ENCODE results near the gene RSPRY1.

Gene RSPRY1

DNA sequence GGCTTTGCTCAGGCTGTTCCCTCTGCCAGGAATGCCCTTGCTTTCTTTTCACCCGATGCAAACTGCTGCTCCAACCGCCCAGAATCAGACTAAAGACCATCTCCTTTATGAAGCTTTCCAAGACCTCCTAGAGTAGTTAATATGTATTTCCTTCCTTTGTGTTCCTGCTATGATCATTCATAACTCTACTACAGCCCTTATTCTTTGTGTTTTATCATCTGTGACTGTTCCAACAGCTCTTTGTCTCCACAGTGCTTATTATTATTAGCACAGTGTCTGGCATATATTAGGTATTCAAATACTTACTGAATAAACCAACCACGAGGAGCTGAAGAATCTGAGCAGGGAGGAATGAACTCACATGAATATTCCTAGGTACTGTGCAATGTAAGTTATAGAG is 7.9 kb upstream of the RSPRY1 start:
- DNase-seq (ENCODE audit: insufficient read length, low spot score) (no peak), FAIRE-seq (no peak)
- TF ChIP-seq, protein P1, sequence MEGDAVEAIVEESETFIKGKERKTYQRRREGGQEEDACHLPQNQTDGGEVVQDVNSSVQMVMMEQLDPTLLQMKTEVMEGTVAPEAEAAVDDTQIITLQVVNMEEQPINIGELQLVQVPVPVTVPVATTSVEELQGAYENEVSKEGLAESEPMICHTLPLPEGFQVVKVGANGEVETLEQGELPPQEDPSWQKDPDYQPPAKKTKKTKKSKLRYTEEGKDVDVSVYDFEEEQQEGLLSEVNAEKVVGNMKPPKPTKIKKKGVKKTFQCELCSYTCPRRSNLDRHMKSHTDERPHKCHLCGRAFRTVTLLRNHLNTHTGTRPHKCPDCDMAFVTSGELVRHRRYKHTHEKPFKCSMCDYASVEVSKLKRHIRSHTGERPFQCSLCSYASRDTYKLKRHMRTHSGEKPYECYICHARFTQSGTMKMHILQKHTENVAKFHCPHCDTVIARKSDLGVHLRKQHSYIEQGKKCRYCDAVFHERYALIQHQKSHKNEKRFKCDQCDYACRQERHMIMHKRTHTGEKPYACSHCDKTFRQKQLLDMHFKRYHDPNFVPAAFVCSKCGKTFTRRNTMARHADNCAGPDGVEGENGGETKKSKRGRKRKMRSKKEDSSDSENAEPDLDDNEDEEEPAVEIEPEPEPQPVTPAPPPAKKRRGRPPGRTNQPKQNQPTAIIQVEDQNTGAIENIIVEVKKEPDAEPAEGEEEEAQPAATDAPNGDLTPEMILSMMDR (IDR thresholded peaks at IDR 0.05; ENCODE audit: insufficient read depth, missing control alignments), result no peak

DNA sequence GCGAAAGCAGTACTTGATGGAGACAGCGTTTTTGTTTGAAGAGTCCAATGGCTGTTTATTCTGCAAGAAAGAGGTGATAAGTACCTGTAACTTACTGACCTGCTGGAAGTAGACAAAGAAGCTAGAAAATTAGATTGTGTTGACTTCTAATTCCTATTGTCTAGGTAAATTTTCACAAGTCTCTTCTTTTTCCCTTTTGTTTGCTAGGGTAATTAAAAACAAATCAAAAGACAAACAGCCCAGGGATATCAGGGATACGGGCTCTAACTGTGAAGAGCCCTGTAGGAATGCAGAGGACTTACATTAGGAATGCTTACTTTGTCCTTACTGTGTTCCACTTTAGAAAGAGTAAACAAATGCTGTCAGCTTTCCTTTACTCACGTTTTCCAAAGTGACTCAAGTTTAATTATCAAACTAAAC is 7.3 kb upstream of the RSPRY1 start:
- TF ChIP-seq, protein P1 (IDR thresholded peaks at IDR 0.05; ENCODE audit: insufficient read depth, missing control alignments), result no peak
- DNase-seq (ENCODE audit: insufficient read length, low spot score) (no peak), FAIRE-seq (no peak)

DNA sequence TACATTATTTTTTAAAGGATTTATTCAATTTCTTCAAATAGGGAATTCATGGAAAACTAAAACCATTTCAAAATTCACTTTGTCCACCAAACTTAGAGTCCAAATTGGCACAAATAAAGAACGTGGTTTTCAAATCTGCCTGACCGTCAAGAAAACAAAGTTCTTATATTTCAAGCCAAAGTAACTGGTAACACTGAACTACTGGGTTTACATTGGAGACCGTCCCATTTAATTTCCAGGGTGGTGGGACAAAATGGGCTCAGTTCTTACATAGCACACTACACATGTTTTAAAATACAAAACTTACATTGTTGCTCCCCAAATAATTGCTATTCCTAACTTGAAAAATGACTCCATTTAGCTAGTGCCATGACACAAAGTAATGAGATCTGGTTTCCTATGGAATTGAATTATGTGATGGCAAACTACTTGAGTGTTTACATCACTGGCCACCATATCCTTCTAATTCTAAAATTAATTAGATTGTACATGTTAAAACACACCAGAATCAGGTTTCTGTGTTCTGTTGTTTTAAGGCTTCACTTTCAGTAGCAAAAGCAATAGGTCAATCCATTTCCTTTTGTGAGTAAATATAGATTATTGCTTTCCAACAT is 6.8 kb upstream of the RSPRY1 start:
- FAIRE-seq (no peak), DNase-seq (ENCODE audit: insufficient read length, low spot score) (no peak)
- TF ChIP-seq, protein P1 (IDR thresholded peaks at IDR 0.05; ENCODE audit: insufficient read depth, missing control alignments), result no peak

DNA sequence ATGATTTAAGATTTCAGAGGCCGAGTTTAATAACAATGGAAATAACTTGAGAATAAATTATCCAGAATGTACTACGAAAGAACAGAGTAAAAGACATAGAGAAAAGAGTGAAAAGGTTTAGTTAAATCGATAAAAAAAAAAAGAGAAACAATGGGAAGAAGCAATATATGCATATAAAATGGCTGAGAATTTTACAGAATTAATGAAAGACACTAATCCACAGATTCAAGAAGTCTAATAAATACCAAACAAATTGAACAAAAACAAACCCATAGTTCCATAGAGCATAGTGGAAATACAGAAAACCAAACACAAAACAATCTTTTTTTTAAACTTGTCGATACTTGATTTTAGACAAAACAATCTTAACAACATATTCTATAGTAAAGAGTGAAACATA is 2.0 kb upstream of the RSPRY1 start:
- TF ChIP-seq, protein P1 (IDR thresholded peaks at IDR 0.05; ENCODE audit: insufficient read depth, missing control alignments), result no peak
- no peak for DNase-seq (ENCODE audit: insufficient read length, low spot score)
- FAIRE-seq, result no peak

DNA sequence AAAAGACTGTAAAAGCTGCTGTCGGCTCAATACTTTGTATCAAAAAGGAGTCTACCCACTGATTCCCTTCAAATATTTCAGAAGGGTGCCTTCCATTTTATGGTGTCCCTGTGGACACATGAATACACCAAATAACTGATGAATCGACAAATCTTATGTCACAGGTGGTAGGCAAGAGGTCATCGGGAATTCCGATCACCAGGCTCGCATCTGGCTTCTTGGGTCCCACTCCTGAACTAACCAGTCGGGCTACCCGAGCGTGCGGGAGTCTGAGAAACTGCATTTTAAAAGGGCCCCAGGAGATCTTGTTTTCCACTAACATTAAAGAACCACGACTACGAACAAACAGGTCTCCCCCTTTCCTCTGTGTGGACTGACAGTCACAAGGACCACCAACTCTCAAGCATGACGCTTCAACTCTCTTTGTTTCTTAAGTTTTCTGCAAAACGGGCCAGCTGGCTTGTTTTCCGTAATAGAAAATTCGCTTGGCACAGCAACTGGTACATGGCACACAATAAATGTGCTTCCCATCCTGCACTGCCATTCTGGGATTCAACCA is 1.2 kb upstream of the RSPRY1 start:
- TF ChIP-seq, protein P1 (IDR thresholded peaks at IDR 0.05; ENCODE audit: insufficient read depth, missing control alignments), result no peak
- DNase-seq (ENCODE audit: insufficient read length, low spot score), result no peak
- FAIRE-seq, result no peak

DNA sequence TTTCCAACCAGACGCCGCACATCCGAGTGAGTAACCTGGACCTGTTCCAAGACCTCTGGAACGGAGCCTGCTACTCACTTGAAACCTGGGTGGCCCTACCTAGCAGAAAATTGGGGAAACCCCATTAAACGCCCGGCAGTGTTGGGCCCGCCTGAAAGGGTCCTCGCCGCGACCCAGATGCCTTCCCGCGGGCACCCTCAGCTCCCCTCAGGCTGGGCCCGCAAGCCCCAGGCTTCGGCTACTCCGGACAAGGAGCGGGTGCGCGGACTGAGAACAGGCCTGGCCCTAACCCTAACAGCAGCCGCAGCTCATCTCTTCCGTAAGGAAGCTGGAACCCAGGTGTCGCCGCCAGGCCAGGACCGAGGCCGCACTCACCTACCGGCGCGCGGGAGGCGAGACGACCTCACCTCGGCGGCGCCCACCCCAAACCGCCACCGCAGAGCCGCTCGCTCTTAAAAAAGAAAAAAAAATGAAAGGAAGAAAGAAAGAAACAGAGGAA is 634 bp upstream of the RSPRY1 start:
- DNase-seq (ENCODE audit: insufficient read length, low spot score) (no peak), FAIRE-seq (no peak)
- TF ChIP-seq, protein P1 (IDR thresholded peaks at IDR 0.05; ENCODE audit: insufficient read depth, missing control alignments), result no peak

Measured in D721Med (cell line).